MG63 (cell line): ENCODE results near the gene SMIM41. TPM values are rescaled to one million over a fixed set of nuclear protein-coding genes. Genes with fewer than 3 reads are reported as not detected.
A peak's percentile ranks its signal among the peaks of the same experiment; 100 is the strongest.

Source experiments
- DNase-seq: peaks from one replicate; pipeline ENCODE4 v3.0.0-alpha.2; 2020
- H3K27me3 ChIP-seq: fragments of 250-450 bp; sonication (Bioruptor Pico); 2 replicates; pipeline ENCODE4 v1.5.1; 2020; ENCODE audit warnings: mild to moderate bottlenecking, moderate library complexity
- H3K36me3 ChIP-seq: fragments of 250-450 bp; sonication (Bioruptor Pico); 2 replicates; pipeline ENCODE4 v1.5.1; 2020; ENCODE audit warnings: mild to moderate bottlenecking, moderate library complexity
- H3K4me3 ChIP-seq: fragments of 250-450 bp; sonication (Bioruptor Pico); 2 replicates; pipeline ENCODE4 v1.5.1; 2020; ENCODE audit warnings: mild to moderate bottlenecking, moderate library complexity
- H3K9me3 ChIP-seq: fragments of 250-450 bp; sonication (Bioruptor Pico); 2 replicates; pipeline ENCODE4 v1.5.1; 2020; ENCODE audit warnings: mild to moderate bottlenecking, moderate library complexity
- total RNA-seq: library from RNA; depleted of rRNA; stranded (reverse); fragments of >200 nt; shearing (Covaris generic); gene quantifications from 2 replicates; pipeline ENCODE4 v1.2.3, GENCODE V29; 2014; ENCODE audit warnings: low replicate concordance; rRNA removed

Gene SMIM41
- total RNA-seq, result not detected in 2 replicates

DNA sequence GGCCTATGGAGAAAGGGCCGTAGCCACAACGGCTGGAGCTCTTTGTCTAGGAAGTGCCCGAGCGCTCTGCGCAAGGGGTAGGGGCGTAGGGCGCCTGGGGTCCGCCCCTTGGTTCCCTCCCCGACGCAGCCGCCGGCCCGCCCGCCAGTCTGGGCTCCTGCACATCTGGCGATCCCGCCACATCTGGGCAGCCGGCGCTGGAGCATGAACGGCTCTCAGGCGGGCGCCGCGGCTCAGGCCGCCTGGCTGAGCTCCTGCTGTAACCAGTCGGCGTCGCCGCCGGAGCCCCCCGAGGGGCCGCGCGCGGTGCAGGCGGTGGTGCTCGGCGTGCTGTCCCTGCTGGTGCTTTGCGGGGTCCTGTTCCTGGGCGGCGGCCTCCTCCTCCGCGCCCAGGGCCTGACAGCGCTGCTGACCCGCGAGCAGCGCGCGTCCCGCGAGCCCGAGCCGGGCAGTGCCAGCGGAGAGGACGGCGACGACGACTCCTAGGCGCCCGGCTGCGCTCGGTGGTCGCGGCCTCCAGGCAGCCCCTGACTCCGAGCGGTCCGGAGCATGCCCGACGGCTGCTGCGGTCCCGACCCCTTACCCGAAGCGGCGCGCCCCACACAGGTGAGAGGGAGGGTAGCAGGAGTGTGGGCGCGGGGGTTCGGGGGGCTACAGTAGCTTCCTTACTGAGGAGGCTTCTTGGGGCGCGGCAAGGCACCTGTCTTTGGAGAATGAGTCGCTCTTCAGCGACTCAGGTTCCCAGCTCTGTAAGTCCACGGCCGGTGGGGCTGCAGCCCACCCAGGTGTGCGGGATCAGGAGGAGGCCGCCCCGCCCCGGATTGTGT, at the start of gene SMIM41:
Gene SMIM41, plus strand, starts transcription at position 129 of the 827 bp plus-strand sequence. Its CDS starts 76 bp downstream, at position 205.
- no peak for DNase-seq
- Histone ChIP-seq H3K9me3 (no peaks in the 10 kb centered on the region), H3K36me3 (peaks cover 29% of the 10 kb centered on the region), H3K27me3 (no peaks in the 10 kb centered on the region), H3K4me3 (no peak within 1 kb of the TSS)

DNA sequence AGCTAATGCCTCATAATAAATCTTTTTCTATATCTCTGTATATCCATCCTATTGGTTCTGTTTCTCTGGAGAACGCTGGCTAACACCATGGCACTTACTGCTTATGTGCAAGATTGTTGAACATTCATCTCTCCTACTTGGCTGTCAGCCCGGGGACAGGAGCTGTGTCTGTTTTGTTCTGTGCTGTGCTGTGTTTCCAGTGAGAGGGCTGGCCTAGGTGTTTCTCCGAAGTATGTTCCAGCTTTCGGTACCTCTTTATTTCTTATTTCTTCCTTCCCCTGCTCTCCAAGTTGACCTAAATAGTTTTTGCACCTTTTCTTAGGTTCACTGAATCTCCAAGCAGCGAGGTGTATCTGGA, 47.1 kb upstream of the SMIM41 start:
- peak; percentile 66 for DNase-seq
- Histone ChIP-seq H3K4me3 (peak overlapping the region; percentile 26), H3K36me3 (no peaks in the 10 kb centered on the region), H3K9me3 (no peaks in the 10 kb centered on the region), H3K27me3 (no peaks in the 10 kb centered on the region)

DNA sequence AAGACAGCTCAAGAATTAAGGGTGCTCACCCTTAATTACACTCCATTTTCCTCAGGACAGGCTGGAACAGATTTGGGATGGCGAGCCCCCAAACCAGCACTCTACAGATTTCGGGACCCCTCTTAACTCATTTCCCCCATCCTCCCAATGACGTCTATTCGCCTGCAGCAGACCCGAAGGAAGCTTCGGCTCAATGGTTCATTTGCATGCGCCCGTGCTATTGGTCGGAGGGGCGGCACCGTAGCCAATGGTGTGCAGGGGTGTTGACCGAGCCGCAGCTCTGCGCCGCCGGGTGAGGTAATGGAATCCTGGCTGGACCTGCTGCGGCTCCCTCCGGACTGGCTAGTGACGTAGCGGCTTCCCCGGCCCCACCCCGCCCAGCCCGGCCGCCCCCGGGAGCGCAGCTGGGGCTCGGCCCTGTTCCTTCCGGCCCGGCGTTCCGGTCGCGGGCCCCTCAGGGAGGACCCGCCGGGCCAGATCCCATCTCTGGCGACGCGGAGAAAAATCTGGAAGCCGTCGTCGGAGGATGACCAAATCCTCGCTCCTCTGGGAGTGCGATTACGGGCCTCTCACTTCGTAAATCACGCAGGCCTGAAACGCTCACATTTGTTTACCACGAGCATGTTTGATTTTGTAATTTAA, 46.6 kb upstream of the SMIM41 start:
- peak overlapping the region; percentile 38 for H3K4me3 ChIP-seq
- H3K27me3 ChIP-seq, result no peaks in the 10 kb centered on the region
- peak; percentile 99 for DNase-seq
- no peaks in the 10 kb centered on the region for H3K9me3 ChIP-seq
- no peaks in the 10 kb centered on the region for H3K36me3 ChIP-seq

DNA sequence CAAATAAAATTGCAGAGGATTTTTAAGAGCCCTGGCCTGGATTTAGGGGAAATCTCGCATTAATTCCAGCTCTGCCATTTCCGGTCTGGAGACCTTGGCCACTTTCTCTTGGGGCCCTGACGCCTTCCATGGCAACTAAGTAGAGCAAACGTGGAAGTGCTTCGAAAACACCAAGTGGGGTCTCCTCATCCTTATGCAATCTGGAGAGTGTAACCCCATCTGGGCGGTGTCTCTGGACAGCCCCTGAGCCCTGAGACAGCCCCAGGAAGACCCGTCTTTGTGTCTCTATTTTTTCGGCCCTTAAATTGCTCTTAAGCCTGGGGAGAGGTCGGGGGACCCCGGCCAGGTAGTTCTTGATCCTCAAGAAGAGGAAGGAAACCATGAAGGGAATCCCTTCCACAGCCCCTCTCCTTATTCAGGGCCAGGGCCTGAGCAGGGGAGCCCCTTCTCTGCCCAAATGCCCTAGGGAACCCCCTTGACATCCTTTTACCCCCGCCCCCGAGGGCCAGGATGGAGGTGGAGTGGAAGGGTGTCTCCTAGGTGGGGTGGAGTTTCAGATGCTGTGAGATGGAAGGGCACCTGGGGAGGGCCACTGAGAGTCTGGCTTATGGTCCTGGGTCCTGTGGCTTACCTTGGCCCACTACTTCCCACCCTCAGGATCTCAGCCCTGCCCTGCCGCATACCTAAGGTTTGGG, 45.9 kb upstream of the SMIM41 start:
- no peak for DNase-seq
- Histone ChIP-seq H3K36me3 (no peaks in the 10 kb centered on the region), H3K27me3 (no peaks in the 10 kb centered on the region), H3K9me3 (no peaks in the 10 kb centered on the region), H3K4me3 (peak overlapping the region; percentile 38)

DNA sequence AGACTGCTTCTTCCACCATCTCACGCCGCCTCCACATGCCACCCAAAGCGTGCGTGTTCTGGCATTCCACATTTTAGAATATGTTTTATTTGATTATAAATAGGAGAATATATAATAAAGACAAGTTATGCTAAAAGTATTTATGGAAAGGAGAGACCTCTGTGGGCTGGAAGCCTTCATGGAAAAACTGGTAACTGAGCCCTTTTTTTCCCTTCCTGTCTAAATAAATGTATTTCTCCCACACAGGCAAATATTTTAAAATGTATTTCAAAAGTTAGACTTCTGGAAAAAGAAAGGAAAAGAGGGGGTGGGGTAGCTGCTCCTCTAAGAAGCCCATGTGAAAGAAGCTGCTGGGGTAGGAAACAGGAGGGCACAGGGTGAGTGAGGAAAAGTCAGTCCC, 44.3 kb upstream of the SMIM41 start:
- H3K27me3 ChIP-seq, result no peaks in the 10 kb centered on the region
- no peaks in the 10 kb centered on the region for H3K36me3 ChIP-seq
- H3K4me3 ChIP-seq, result no peak overlapping the region
- no peak for DNase-seq
- H3K9me3 ChIP-seq, result no peaks in the 10 kb centered on the region

DNA sequence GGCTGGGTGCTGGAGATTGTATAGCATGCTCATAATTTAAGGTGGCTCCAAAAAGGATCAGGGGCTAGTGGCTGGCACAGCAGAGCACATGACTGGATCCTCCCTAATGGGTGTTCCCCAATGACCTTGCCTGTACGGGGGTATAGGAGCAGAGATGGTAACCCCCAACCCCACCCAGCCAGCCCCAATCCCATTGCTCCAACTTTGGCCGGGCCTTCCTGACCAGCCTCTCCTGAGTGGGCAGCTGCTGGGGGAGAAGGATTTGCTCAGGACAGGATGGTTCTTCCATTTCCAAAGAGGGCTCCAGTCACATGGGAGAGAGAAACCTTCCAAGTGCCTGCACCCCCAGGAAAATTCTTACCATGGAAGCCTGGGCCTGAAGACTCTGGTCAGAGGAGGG, 43.6 kb upstream of the SMIM41 start:
- no peak for DNase-seq
- Histone ChIP-seq H3K36me3 (no peaks in the 10 kb centered on the region), H3K4me3 (no peak overlapping the region), H3K27me3 (no peaks in the 10 kb centered on the region), H3K9me3 (no peaks in the 10 kb centered on the region)

DNA sequence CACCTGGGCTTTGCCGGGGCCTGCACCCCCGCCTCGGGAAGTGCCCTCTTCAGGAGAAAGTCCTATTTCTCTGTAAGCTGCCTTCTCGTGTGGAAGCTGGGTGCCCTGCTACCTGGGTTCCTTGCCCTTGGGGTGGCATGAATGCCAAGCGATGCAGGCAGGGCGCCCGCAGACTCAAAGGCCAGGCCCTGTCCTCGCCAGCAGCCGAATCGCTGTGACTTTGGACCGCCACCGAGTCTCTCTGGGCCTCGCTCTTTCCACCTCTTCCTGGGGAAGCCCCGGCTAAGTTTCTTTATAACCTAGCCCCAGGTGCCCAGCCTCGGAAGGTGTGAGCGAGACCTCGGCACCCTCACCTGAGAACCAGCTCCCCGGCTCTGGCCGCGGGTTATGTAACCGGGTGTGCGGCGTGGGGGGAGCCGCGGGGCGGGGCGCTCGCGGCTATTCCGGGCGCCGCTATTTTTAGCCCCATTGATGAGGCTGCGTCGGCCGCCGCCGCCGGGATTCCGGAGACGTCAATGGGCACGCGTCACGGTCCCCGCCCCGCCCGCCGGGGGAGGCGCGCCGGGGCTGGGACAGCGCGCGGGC, 42.8 kb upstream of the SMIM41 start:
- Histone ChIP-seq H3K9me3 (no peaks in the 10 kb centered on the region), H3K4me3 (peak overlapping the region; percentile 32), H3K27me3 (no peaks in the 10 kb centered on the region), H3K36me3 (no peaks in the 10 kb centered on the region)
- DNase-seq, result peak; percentile 75

DNA sequence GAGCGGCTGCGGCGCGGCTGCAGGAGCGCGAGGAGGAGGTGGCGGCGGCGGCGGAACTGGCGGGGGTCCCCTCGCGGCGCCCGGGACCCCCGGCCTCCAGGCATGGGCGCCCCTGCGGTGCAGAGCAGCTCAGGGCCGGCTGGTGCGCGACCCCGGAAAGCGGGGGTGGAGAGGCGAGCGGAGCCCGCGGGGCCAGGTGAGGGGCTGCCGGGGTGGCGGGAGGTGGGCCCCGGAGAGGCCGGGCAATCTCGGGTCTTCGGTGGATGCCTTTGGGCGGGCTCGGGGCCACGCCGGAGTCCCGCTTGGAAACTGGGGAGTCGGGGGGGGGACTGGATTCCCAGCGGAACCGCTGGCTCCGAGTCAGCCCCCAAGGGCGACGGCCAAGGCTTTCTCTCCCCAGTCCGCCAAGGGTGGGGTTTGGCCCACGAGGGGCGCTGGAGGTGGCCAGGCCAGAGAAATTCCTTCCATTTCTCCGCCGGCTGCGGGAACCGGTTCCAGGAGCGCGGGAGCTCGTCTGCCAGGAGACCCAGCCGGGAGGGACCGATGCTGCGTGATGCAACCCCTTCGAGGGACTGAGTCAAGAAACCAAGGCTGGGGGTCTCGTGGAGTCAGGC, 42.1 kb upstream of the SMIM41 start:
- H3K4me3 ChIP-seq, result peak overlapping the region; percentile 51
- no peaks in the 10 kb centered on the region for H3K36me3 ChIP-seq
- no peaks in the 10 kb centered on the region for H3K9me3 ChIP-seq
- peak; percentile 65 for DNase-seq
- H3K27me3 ChIP-seq, result no peaks in the 10 kb centered on the region

DNA sequence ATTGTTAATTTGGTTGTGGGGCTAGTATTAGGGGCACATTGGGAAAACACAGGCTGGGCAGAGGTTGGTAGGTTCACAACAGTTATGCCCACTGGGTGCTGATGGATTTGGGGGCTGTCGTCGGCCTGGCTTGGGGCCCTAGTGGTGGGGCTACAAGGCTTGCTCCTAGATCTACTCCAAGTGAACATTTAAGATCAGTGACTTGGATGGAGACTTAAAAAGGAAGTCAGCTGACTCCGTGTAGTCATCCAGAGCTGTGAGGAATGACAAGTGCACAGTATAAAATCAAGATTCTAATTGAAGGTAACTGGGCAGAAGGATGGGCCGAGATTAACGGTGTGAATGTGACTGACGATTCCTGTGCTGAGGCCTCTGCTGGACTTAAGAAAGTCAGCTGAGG, 41.1 kb upstream of the SMIM41 start:
- Histone ChIP-seq H3K4me3 (peak overlapping the region; percentile 51), H3K36me3 (no peaks in the 10 kb centered on the region), H3K9me3 (no peaks in the 10 kb centered on the region), H3K27me3 (no peaks in the 10 kb centered on the region)
- no peak for DNase-seq

DNA sequence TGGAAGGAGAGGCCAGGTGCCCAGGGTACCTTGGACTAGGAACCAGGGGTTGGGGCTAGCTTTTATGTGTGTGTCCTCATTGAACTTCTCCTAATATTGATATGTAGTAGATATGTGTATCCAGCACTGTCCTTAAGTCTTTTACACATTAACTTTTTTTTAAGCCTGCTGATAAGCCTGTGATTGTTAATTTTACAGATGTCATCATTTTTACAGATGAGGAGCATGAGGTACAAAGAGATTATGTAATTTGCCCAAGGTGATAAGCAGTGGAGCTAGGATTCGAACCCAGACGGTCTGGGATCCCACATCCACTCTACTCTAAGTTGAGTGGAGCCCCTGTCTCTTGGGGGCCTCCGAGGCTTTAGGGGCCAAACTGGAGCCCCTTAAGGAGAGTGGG, 38.5 kb upstream of the SMIM41 start:
- H3K36me3 ChIP-seq, result no peaks in the 10 kb centered on the region
- H3K9me3 ChIP-seq, result no peaks in the 10 kb centered on the region
- no peak overlapping the region for H3K4me3 ChIP-seq
- H3K27me3 ChIP-seq, result no peaks in the 10 kb centered on the region
- no peak for DNase-seq

DNA sequence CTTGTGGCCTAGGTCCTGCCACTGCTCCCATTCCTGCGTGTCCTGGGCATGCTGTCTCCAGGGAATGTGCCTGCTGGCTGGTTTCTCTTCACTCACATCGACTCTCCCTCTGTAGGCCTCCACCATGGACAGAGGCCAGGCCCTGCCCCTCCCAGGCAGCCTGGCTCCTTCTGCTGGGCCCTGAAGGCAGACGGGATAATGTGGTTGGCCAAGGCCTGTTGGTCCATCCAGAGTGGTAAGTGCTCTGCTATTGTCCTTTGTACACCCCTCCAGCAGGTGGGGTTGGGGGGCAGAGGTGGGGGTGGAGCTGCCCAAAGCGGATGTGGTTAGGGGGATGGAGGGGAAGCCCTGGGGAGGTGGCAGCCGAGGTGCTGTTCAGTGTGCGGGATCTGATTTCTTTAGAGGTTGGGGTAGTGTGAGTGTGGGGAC, 37.8 kb upstream of the SMIM41 start:
- Histone ChIP-seq H3K36me3 (no peaks in the 10 kb centered on the region), H3K9me3 (no peaks in the 10 kb centered on the region), H3K4me3 (no peak overlapping the region), H3K27me3 (no peaks in the 10 kb centered on the region)
- DNase-seq, result peak; percentile 61

DNA sequence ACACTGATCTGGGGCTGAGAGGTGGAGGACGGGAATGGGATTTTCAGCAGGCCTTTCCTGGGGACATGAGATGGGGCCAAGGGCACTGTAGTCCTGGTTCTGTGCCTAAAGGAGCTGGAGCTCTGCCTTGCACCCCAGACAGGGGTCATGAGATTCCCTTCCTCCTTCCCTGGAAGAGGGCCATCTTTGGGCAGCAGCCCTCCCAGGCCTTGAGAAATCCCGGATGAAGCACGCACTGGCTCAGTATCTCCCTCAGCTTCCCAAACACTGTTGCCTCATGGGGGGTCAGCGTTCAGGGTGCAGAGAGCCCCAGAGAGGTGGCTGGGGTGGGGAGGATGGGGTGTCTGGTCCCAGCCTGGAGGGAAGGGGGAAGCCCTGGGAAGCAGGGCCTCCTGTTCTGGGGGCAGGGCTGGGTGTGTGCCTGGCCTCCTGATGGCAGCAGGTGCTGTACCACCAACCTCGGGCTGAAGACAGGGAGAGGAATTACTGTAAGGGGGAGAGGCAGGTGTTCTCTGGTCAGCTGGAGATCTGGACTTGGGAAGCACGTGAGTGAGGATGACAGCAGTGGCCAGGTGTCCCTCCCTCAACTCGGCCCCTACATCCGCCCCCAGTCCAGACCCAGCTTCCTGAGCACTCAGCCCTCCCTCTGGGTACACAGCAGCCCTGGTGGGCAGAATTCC, 36.7 kb upstream of the SMIM41 start:
- Histone ChIP-seq H3K4me3 (no peak overlapping the region), H3K27me3 (no peaks in the 10 kb centered on the region), H3K9me3 (no peaks in the 10 kb centered on the region), H3K36me3 (no peaks in the 10 kb centered on the region)
- no peak for DNase-seq

DNA sequence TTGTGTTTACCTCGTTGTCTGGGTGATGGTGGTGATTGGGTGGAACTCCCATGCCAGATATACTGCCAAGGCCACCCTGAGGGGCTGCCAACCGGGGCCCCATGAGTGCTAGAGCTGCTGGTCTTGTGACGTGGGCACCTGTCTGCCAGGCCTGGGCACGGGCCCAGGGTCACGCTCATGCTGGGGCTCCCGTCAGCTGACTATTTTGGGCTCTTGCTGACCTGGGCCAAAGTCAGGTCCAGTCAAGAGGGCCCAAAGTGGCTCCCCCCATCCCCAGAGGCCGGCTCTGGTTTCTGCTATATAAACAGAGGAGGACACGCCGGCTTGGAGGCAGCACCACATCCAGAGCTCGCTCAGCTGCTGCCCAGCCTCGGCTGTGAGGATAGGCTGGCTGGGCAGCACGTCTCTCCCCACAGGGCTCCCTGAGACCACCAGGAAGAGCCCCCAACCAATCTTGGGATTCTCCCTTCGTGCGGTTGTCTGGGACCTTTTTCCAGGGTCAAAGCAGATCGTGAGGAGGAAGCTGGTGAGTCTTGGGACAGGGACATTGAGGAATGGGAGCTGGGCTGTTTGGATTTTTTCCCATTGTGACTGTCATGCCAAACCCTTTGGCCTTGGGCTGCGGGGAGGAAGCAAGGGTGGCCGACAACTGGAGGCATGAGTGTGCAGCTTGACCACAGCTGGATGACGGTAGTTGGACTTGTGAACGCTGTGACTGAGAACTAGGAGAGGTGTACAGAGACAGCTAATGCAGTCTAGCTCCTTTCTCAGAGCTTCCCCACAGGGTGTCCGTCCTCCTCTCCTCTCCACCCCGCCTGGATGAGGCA, 35.9 kb upstream of the SMIM41 start:
- Histone ChIP-seq H3K9me3 (no peaks in the 10 kb centered on the region), H3K4me3 (peak overlapping the region; percentile 14; the same call in 1 of the 2 replicates)
- DNase-seq, result peak; percentile 71

DNA sequence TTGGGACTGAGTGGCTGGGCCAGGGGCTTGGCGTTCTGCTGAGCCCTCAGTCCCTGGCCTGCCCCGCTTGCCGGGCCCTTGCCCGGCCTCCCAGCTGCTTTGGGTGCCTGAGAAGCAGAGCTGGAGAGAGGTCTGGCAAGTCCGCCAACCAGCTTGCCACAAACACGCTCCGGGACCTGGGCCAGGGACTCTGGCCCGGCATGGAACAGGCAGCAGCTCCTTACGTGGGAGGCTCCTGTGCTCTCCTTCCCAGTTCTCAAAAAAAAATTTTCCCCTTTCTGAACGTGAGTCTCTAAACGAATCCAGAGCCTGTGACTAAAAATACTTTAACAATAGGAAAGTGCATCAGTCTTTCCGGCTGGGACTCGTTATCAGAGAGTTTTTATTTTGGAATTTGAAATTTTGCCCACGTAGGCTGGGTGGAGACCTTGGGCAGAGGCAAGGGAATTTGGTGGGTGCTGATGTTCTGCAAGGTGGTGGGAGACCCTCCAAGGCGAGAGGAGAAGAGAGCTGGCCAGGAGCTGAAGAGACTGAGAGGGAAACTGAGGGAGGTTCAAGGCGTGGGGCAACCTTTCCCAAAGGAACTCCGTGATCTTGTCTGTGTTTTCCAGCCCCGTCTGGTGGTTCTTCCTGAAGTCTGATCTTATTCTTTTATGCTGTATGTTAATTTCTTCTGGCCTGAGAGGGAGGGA, 35.1 kb upstream of the SMIM41 start:
- DNase-seq, result peak; percentile 97

More for the DNA sequence above, 35.9 kb upstream of the SMIM41 start:
- no peaks in the 10 kb centered on the region for H3K36me3 ChIP-seq
- no peaks in the 10 kb centered on the region for H3K27me3 ChIP-seq

DNA sequence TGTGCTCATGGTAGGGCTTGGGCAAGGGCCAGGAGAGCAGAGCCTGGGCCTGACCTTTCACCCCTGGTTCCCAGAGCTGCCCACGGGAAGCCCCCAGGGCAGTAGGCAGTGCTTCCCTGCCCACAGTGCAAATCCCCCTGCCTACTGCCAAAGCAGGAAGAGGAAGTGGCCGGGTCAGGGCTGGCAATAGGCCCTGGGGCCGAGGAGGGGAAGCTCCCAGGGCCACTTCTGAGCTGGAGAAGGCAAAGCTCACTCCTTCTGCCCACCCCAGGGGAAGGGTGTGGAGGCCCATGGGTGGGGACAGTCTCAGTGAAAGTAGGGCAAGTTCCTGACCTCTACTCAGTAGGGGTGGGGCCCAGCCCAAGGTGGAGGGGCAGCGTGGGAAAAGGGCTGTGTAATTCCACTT, 33.7 kb upstream of the SMIM41 start:
- Histone ChIP-seq H3K9me3 (no peaks in the 10 kb centered on the region), H3K27me3 (no peaks in the 10 kb centered on the region), H3K4me3 (no peak overlapping the region), H3K36me3 (no peaks in the 10 kb centered on the region)
- DNase-seq, result peak; percentile 67

More for the DNA sequence above, 35.1 kb upstream of the SMIM41 start:
- no peaks in the 10 kb centered on the region for H3K27me3 ChIP-seq
- H3K4me3 ChIP-seq, result no peak overlapping the region
- H3K9me3 ChIP-seq, result no peaks in the 10 kb centered on the region
- H3K36me3 ChIP-seq, result no peaks in the 10 kb centered on the region
